HepG2 (cell line): ENCODE results near the gene ADAM15. TPM values are rescaled to one million over a fixed set of nuclear protein-coding genes. Genes with fewer than 3 reads are reported as not detected.

Experiments used
- ATF7 ChIP-seq, 2 experiments: fragments of 450-650 bp in 1 of 2; sonication (generic) in 1 of 2; formaldehyde crosslinking in 1 of 2; IDR thresholded peaks; 2 replicates each; pipeline versions ENCODE4 v1.4.0 to v1.6.1; 2016 to 2020; ENCODE audit warnings: antibody characterized with exemption in 1 of 2, mild to moderate bottlenecking in 1 of 2, missing genetic modification reagents in 1 of 2
- CCAR2 ChIP-seq: fragments of 200-400 bp; formaldehyde crosslinking; optimal IDR thresholded peaks from 2 replicates; pipeline ENCODE3; 2018; ENCODE audit warnings: low read depth, mild to moderate bottlenecking, low read length, moderate library complexity
- GPBP1L1 ChIP-seq: sonication (generic); formaldehyde crosslinking; IDR thresholded peaks from 2 replicates; pipeline ENCODE4 v1.5.0; 2020; ENCODE audit warnings: mild to moderate bottlenecking, missing genetic modification reagents
- NBN ChIP-seq: fragments of 450-650 bp; conservative IDR thresholded peaks from 2 replicates; pipeline ENCODE4 v1.6.1; 2017
- NCOA2 ChIP-seq: sonication (generic); formaldehyde crosslinking; IDR thresholded peaks from 2 replicates; pipeline ENCODE4 v1.8.0; 2022; ENCODE audit warnings: inconsistent platforms
- NFE2 ChIP-seq: sonication (generic); formaldehyde crosslinking; IDR thresholded peaks from 2 replicates; pipeline ENCODE4 v1.4.0; 2020; ENCODE audit warnings: missing genetic modification reagents
- PREB ChIP-seq: sonication (generic); formaldehyde crosslinking; IDR thresholded peaks from 2 replicates; pipeline ENCODE4 v1.4.0; 2020; ENCODE audit warnings: missing genetic modification reagents
- RXRB ChIP-seq: IDR thresholded peaks from 2 replicates; pipeline ENCODE4 v1.6.1; 2016; ENCODE audit warnings: borderline replicate concordance, missing genetic modification reagents, missing compliant biosample characterization
- SATB2 ChIP-seq: sonication (generic); formaldehyde crosslinking; IDR thresholded peaks from 2 replicates; pipeline ENCODE4 v1.5.0; 2020; ENCODE audit warnings: missing genetic modification reagents
- TBP ChIP-seq: sonication (generic); formaldehyde crosslinking; IDR thresholded peaks from 2 replicates; pipeline ENCODE4 v1.5.0; 2020; ENCODE audit warnings: missing genetic modification reagents
- TFDP1 ChIP-seq: IDR thresholded peaks from 2 replicates; pipeline ENCODE4 v1.6.1; 2016; ENCODE audit warnings: missing compliant biosample characterization, missing genetic modification reagents, borderline replicate concordance
- THAP7 ChIP-seq: sonication (generic); formaldehyde crosslinking; IDR thresholded peaks from 2 replicates; pipeline ENCODE4 v1.8.1; 2023; ENCODE audit warnings: mild to moderate bottlenecking, missing genetic modification reagents
- ZBTB3 ChIP-seq: sonication (generic); formaldehyde crosslinking; IDR thresholded peaks from 2 replicates; pipeline ENCODE4 v1.4.0; 2020; ENCODE audit warnings: low read depth, mild to moderate bottlenecking, moderate library complexity, missing genetic modification reagents, borderline replicate concordance
- ZNF24 ChIP-seq: fragments of 450-650 bp; IDR thresholded peaks from 2 replicates; pipeline ENCODE4 v1.6.1; 2017; ENCODE audit warnings: antibody characterized with exemption, mild to moderate bottlenecking
- ZNF264 ChIP-seq: sonication (generic); formaldehyde crosslinking; IDR thresholded peaks from 2 replicates; pipeline ENCODE4 v1.4.0; 2020; ENCODE audit warnings: missing genetic modification reagents
- ZNF3 ChIP-seq: IDR thresholded peaks from 2 replicates; pipeline ENCODE4 v1.7.0; 2017; ENCODE audit warnings: inconsistent platforms
- ZNF382 ChIP-seq: sonication (generic); formaldehyde crosslinking; IDR thresholded peaks from 2 replicates; pipeline ENCODE4 v1.5.0; 2020; ENCODE audit warnings: missing genetic modification reagents, mild to moderate bottlenecking, borderline replicate concordance
- ZNF580 ChIP-seq: IDR thresholded peaks from 2 replicates; pipeline ENCODE4 v1.6.1; 2016; ENCODE audit warnings: low read depth, borderline replicate concordance
- ZNF7 ChIP-seq: IDR thresholded peaks from 2 replicates; pipeline ENCODE4 v1.6.1; 2016; ENCODE audit warnings: missing biosample characterization, missing genetic modification reagents
- ZNF720 ChIP-seq: sonication (generic); formaldehyde crosslinking; IDR thresholded peaks from 2 replicates; pipeline ENCODE4 v1.4.0; 2020; ENCODE audit warnings: missing genetic modification reagents
- ZNF784 ChIP-seq: sonication (generic); formaldehyde crosslinking; IDR thresholded peaks from 2 replicates; pipeline ENCODE4 v1.5.1; 2020; ENCODE audit warnings: missing genetic modification reagents, mild to moderate bottlenecking, borderline replicate concordance
- ZSCAN29 ChIP-seq: sonication (generic); formaldehyde crosslinking; conservative IDR thresholded peaks from 2 replicates; pipeline ENCODE4 v1.4.0; 2020; ENCODE audit warnings: mild to moderate bottlenecking, missing genetic modification reagents
- polyA plus RNA-seq, 8 experiments: library from polyadenylated mRNA; depleted of rRNA in 3 of 8; stranded (reverse) in 7 of 8; unstranded in 1 of 8; fragments of >200 nt; fragmentation: Illumina TruSeq in 4 of 8; extraction: Trizol in 4 of 8; gene quantifications; 2 replicates each; pipeline versions ENCODE4 v1.2.1 to v1.2.3, GENCODE V29; 2011 to 2016; ENCODE audit warnings: low read depth in 4 of 8, missing spikeins in 1 of 8, mixed read lengths in 1 of 8; ENCODE audit not compliant: insufficient read depth in 1 of 8
- total RNA-seq, 5 experiments: library from RNA; depleted of rRNA; stranded (reverse); fragments of >200 nt; fragmentation: Illumina TruSeq; extraction: Trizol; gene quantifications; 2 replicates each; pipeline ENCODE4 v1.2.3, GENCODE V29; 2016; ENCODE audit warnings: low read depth in 1 of 5
- TF ChIP-seq, protein P1 (sequence below): fragments of 450-650 bp; IDR thresholded peaks from 2 replicates; pipeline ENCODE4 v1.6.1; 2017

The ADAM15 gene
- total and polyA plus RNA-seq, 2 of the 13 experiments (the other 11 are each of a cell fraction or from before 2014, with no cell fraction given), result 17.9 to 25.6 TPM

DNA sequence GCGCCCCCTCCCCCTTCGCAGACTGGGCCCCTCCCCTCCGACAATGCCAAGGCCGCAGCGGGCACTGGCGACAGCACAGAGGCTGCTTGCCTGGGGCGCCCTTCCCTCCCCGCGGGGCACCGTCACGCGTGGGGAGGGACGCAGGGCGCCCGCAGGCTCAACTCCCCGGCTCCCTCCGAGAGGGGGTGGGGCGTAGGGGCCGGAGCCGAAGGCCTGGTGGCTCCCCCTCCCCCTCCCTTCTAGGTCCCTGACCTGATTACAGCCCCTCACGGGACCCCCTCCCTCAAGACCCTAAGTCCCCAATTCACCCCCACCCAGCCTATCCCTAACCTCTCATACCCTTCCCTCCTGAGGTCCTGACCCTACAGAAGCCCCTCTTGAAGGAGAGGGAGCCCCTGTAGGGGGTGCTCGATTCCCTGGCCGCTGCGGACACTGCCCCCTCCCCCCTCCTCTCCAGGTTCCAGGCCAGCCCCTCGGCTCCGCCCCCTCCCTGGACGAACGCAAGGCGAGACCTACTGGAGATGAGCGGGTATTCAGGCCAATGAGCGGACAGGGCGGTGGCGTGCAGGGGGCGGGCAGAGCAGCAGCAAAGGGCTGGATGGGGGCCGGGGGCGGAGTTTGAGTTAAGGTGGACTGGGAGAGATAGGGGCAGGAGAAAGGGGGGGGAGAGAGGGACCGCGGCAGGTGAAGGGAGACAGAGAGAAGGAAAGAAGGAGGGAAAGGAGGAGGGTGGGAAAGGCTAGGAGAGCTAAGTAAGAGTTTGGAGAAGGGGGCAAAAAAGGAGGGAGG is 49.2 kb upstream of the ADAM15 start (continued):
- TF ChIP-seq TFDP1 (CRISPR knock-in tag) (no peak), THAP7 (CRISPR knock-in tag) (no peak), GPBP1L1 (no peak), SATB2 (CRISPR knock-in tag) (no peak), ZNF784 (CRISPR knock-in tag) (no peak), PREB (CRISPR knock-in tag) (no peak), NBN (no peak), ZNF580 (CRISPR knock-in tag) (no peak), ZNF3 (no peak), ZNF24 (no peak), TBP (CRISPR knock-in tag) (no peak), ZNF382 (CRISPR knock-in tag) (no peak), ZSCAN29 (no peak), NCOA2 (CRISPR knock-in tag) (no peak), ZNF264 (CRISPR knock-in tag) (no peak), ZBTB3 (no peak), ZNF7 (CRISPR knock-in tag) (no peak), ATF7 (IDR thresholded peaks at IDR 0.05) (no peak), ATF7 (CRISPR knock-in tag; IDR thresholded peaks at IDR 0.05) (no peak), RXRB (peak; percentile 15; the same call in 1 of the 2 replicates), ZNF720 (CRISPR knock-in tag) (no peak), NFE2 (no peak), CCAR2 (no peak)
- TF ChIP-seq, protein P1, sequence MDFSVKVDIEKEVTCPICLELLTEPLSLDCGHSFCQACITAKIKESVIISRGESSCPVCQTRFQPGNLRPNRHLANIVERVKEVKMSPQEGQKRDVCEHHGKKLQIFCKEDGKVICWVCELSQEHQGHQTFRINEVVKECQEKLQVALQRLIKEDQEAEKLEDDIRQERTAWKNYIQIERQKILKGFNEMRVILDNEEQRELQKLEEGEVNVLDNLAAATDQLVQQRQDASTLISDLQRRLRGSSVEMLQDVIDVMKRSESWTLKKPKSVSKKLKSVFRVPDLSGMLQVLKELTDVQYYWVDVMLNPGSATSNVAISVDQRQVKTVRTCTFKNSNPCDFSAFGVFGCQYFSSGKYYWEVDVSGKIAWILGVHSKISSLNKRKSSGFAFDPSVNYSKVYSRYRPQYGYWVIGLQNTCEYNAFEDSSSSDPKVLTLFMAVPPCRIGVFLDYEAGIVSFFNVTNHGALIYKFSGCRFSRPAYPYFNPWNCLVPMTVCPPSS, result no peak
